ENCODE data around the gene ITGBL1.

Gene ITGBL1

GRCh38 chr13:101425156-101425471 lies 27.4 kb upstream of the ITGBL1 start:
- H3K27ac Mint-ChIP-seq (ENCODE audit: low read depth), result no peak overlapping the region
- DNase-seq (ENCODE audit: low spot score in 2 of 2), result no peak
- no peaks in the 10 kb centered on the region for H3K9me3 Mint-ChIP-seq
- peaks cover 12% of the 10 kb centered on the region for H3K27me3 Mint-ChIP-seq
- no peaks in the 10 kb centered on the region for H3K4me1 Mint-ChIP-seq
- H3K36me3 Mint-ChIP-seq (ENCODE audit: insufficient read depth), result no peaks in the 10 kb centered on the region
- ATAC-seq (replicated peaks; ENCODE audit: extremely low read depth, poor library complexity, severe bottlenecking), result no peak
- H3K4me3 Mint-ChIP-seq, result no peak overlapping the region

- ATAC-seq (replicated peaks; ENCODE audit: extremely low read depth, poor library complexity, severe bottlenecking), result no peak
- Mint-ChIP-seq H3K27ac (ENCODE audit: low read depth) (no peak overlapping the region), H3K9me3 (no peaks in the 10 kb centered on the region), H3K36me3 (ENCODE audit: insufficient read depth) (no peaks in the 10 kb centered on the region), H3K4me1 (no peaks in the 10 kb centered on the region), H3K27me3 (peaks cover 12% of the 10 kb centered on the region), H3K4me3 (no peak overlapping the region)
- no peak for DNase-seq (ENCODE audit: low spot score in 2 of 2)
These were observed 26.9 kb upstream of the ITGBL1 start for GRCh38 chr13:101425623-101426022.

GRCh38 chr13:101429733-101430132 lies 22.7 kb upstream of the ITGBL1 start:
- DNase-seq (ENCODE audit: low spot score in 2 of 2) (no peak), ATAC-seq (replicated peaks; ENCODE audit: extremely low read depth, poor library complexity, severe bottlenecking) (no peak)
- Mint-ChIP-seq H3K36me3 (ENCODE audit: insufficient read depth) (no peaks in the 10 kb centered on the region), H3K4me3 (no peak overlapping the region), H3K27me3 (peaks cover 33% of the 10 kb centered on the region), H3K27ac (ENCODE audit: low read depth) (no peak overlapping the region), H3K4me1 (no peaks in the 10 kb centered on the region), H3K9me3 (peaks cover 6% of the 10 kb centered on the region)

- Mint-ChIP-seq H3K27me3 (peaks cover 24% of the 10 kb centered on the region), H3K4me3 (no peak overlapping the region), H3K9me3 (peaks cover 6% of the 10 kb centered on the region), H3K27ac (ENCODE audit: low read depth) (no peak overlapping the region), H3K4me1 (no peaks in the 10 kb centered on the region), H3K36me3 (ENCODE audit: insufficient read depth) (no peaks in the 10 kb centered on the region)
- ATAC-seq (replicated peaks; ENCODE audit: extremely low read depth, poor library complexity, severe bottlenecking) (no peak), DNase-seq (ENCODE audit: low spot score in 2 of 2) (no peak)
These were observed 18.6 kb upstream of the ITGBL1 start for GRCh38 chr13:101433895-101434294.

- ATAC-seq (replicated peaks; ENCODE audit: extremely low read depth, poor library complexity, severe bottlenecking), result no peak
- H3K36me3 Mint-ChIP-seq (ENCODE audit: insufficient read depth), result no peaks in the 10 kb centered on the region
- H3K4me1 Mint-ChIP-seq, result no peaks in the 10 kb centered on the region
- no peak overlapping the region for H3K27ac Mint-ChIP-seq (ENCODE audit: low read depth)
- peaks cover 6% of the 10 kb centered on the region for H3K9me3 Mint-ChIP-seq
- H3K4me3 Mint-ChIP-seq, result no peak overlapping the region
- no peak for DNase-seq (ENCODE audit: low spot score in 2 of 2)
- peaks cover 21% of the 10 kb centered on the region for H3K27me3 Mint-ChIP-seq
These were observed 18.0 kb upstream of the ITGBL1 start for GRCh38 chr13:101434486-101434885.

GRCh38 chr13:101447852-101448251 lies 4.6 kb upstream of the ITGBL1 start:
- ATAC-seq (replicated peaks; ENCODE audit: extremely low read depth, poor library complexity, severe bottlenecking) (no peak), DNase-seq (ENCODE audit: low spot score in 2 of 2) (no peak)
- Mint-ChIP-seq H3K9me3 (no peaks in the 10 kb centered on the region), H3K4me1 (no peaks in the 10 kb centered on the region), H3K36me3 (ENCODE audit: insufficient read depth) (no peaks in the 10 kb centered on the region), H3K27ac (ENCODE audit: low read depth) (no peak overlapping the region), H3K27me3 (peaks cover 16% of the 10 kb centered on the region), H3K4me3 (no peak overlapping the region)

GRCh38 chr13:101449790-101450748 lies 2.4 kb upstream of the ITGBL1 start:
- Mint-ChIP-seq H3K4me3 (no peak overlapping the region), H3K36me3 (ENCODE audit: insufficient read depth) (no peaks in the 10 kb centered on the region), H3K27me3 (peaks cover 35% of the 10 kb centered on the region), H3K4me1 (no peaks in the 10 kb centered on the region), H3K9me3 (no peaks in the 10 kb centered on the region), H3K27ac (ENCODE audit: low read depth) (no peak overlapping the region)
- DNase-seq (ENCODE audit: low spot score in 2 of 2), result no peak
- ATAC-seq (replicated peaks; ENCODE audit: extremely low read depth, poor library complexity, severe bottlenecking), result no peak

- Mint-ChIP-seq H3K4me3 (no peak overlapping the region), H3K4me1 (no peaks in the 10 kb centered on the region), H3K36me3 (ENCODE audit: insufficient read depth) (no peaks in the 10 kb centered on the region), H3K27ac (ENCODE audit: low read depth) (no peak overlapping the region), H3K27me3 (peaks cover 38% of the 10 kb centered on the region), H3K9me3 (no peaks in the 10 kb centered on the region)
- ATAC-seq (replicated peaks; ENCODE audit: extremely low read depth, poor library complexity, severe bottlenecking) (no peak), DNase-seq (ENCODE audit: low spot score in 2 of 2) (no peak)
These were observed 1.7 kb upstream of the ITGBL1 start for GRCh38 chr13:101450749-101451130.

GRCh38 chr13:101451641-101452040 lies 834 bp upstream of the ITGBL1 start:
- Mint-ChIP-seq H3K4me1 (no peaks in the 10 kb centered on the region), H3K27me3 (peaks cover 38% of the 10 kb centered on the region)

GRCh38 chr13:101453784-101454201 lies 1.3 kb downstream of the ITGBL1 start:
- no peak overlapping the region for H3K27ac Mint-ChIP-seq (ENCODE audit: low read depth)
- no peaks in the 10 kb centered on the region for H3K36me3 Mint-ChIP-seq (ENCODE audit: insufficient read depth)
- DNase-seq (ENCODE audit: low spot score in 2 of 2) (no peak), ATAC-seq (replicated peaks; ENCODE audit: extremely low read depth, poor library complexity, severe bottlenecking) (no peak)
- H3K9me3 Mint-ChIP-seq, result no peaks in the 10 kb centered on the region
- peak overlapping the region; percentile 16 for H3K4me3 Mint-ChIP-seq
- no peaks in the 10 kb centered on the region for H3K4me1 Mint-ChIP-seq
- H3K27me3 Mint-ChIP-seq, result peaks cover 38% of the 10 kb centered on the region

More at GRCh38 chr13:101451641-101452040, 834 bp upstream of the ITGBL1 start:
- Mint-ChIP-seq H3K36me3 (ENCODE audit: insufficient read depth) (no peaks in the 10 kb centered on the region), H3K27ac (ENCODE audit: low read depth) (no peak overlapping the region), H3K4me3 (no peak overlapping the region), H3K9me3 (no peaks in the 10 kb centered on the region)
- ATAC-seq (replicated peaks; ENCODE audit: extremely low read depth, poor library complexity, severe bottlenecking) (no peak), DNase-seq (ENCODE audit: low spot score in 2 of 2) (no peak)

- H3K36me3 Mint-ChIP-seq (ENCODE audit: insufficient read depth), result no peaks in the 10 kb centered on the region
- DNase-seq (ENCODE audit: low spot score in 2 of 2) (no peak), ATAC-seq (replicated peaks; ENCODE audit: extremely low read depth, poor library complexity, severe bottlenecking) (no peak)
- H3K27ac Mint-ChIP-seq (ENCODE audit: low read depth), result no peak overlapping the region
- H3K27me3 Mint-ChIP-seq, result peaks cover 38% of the 10 kb centered on the region
- no peaks in the 10 kb centered on the region for H3K9me3 Mint-ChIP-seq
- no peak overlapping the region for H3K4me3 Mint-ChIP-seq
- H3K4me1 Mint-ChIP-seq, result no peaks in the 10 kb centered on the region
These were observed 2.3 kb downstream of the ITGBL1 start for GRCh38 chr13:101454767-101455166.

GRCh38 chr13:101455863-101456262 lies 3.4 kb downstream of the ITGBL1 start:
- no peak for DNase-seq (ENCODE audit: low spot score in 2 of 2)

GRCh38 chr13:101457176-101457575 lies 4.7 kb downstream of the ITGBL1 start:
- peaks cover 28% of the 10 kb centered on the region for H3K27me3 Mint-ChIP-seq
- no peaks in the 10 kb centered on the region for H3K9me3 Mint-ChIP-seq
- no peak overlapping the region for H3K27ac Mint-ChIP-seq (ENCODE audit: low read depth)
- DNase-seq (ENCODE audit: low spot score in 2 of 2), result no peak
- H3K4me1 Mint-ChIP-seq, result no peaks in the 10 kb centered on the region
- H3K4me3 Mint-ChIP-seq, result no peak overlapping the region
- ATAC-seq (replicated peaks; ENCODE audit: extremely low read depth, poor library complexity, severe bottlenecking), result no peak
- no peaks in the 10 kb centered on the region for H3K36me3 Mint-ChIP-seq (ENCODE audit: insufficient read depth)

More at GRCh38 chr13:101455863-101456262, 3.4 kb downstream of the ITGBL1 start:
- ATAC-seq (replicated peaks; ENCODE audit: extremely low read depth, poor library complexity, severe bottlenecking), result no peak
- no peaks in the 10 kb centered on the region for H3K9me3 Mint-ChIP-seq
- peaks cover 38% of the 10 kb centered on the region for H3K27me3 Mint-ChIP-seq
- no peak overlapping the region for H3K27ac Mint-ChIP-seq (ENCODE audit: low read depth)
- no peaks in the 10 kb centered on the region for H3K36me3 Mint-ChIP-seq (ENCODE audit: insufficient read depth)
- no peak overlapping the region for H3K4me3 Mint-ChIP-seq
- no peaks in the 10 kb centered on the region for H3K4me1 Mint-ChIP-seq

Data from central memory CD8-positive, alpha-beta T cell (primary cell).